Ovary (tissue), 3 donors: ENCODE results near the gene COPRS.

ENCODE experiments used
- EP300 ChIP-seq: sonication (generic); formaldehyde crosslinking; IDR thresholded peaks from one replicate; pipeline ENCODE4 v1.6.1; 2017; ENCODE audit warnings: antibody characterized with exemption
- POLR2A ChIP-seq: fragments of 450-650 bp; IDR thresholded peaks from one replicate; pipeline ENCODE4 v1.6.1; 2017; ENCODE audit warnings: antibody characterized with exemption, mild to moderate bottlenecking, moderate library complexity
- TF ChIP-seq, protein P1 (sequence below), 3 donors: fragments of 450-650 bp in 2 of 3; fragments of 200-600 bp in 1 of 3; IDR thresholded peaks; one replicate each; pipeline versions ENCODE4 v1.5.1 to v1.8.0; 2016 to 2022; ENCODE audit warnings: antibody characterized with exemption in 3 of 3, mild to moderate bottlenecking in 1 of 3
- donor health status: DM: no; HTN: no; CAD: no.

DNA sequence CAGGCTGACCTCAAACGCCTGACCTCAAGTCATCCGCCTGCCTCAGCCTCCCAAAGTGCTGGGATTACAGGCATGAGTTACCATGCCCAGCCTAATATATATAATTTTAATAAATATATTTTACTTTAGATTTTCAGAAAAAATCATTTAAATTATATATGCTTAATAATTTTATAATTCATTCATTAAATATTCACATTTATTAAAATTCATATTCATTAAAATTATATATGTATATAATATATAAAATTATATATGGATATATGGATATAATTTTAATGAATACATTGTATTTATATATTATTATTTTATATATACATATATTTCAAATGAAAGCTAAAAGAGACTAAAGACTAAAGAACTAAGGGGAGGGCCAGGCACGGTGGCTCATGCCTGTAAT lies 29.4 kb downstream of the COPRS start:
- no peak for TF ChIP-seq POLR2A
- TF ChIP-seq, protein P1, sequence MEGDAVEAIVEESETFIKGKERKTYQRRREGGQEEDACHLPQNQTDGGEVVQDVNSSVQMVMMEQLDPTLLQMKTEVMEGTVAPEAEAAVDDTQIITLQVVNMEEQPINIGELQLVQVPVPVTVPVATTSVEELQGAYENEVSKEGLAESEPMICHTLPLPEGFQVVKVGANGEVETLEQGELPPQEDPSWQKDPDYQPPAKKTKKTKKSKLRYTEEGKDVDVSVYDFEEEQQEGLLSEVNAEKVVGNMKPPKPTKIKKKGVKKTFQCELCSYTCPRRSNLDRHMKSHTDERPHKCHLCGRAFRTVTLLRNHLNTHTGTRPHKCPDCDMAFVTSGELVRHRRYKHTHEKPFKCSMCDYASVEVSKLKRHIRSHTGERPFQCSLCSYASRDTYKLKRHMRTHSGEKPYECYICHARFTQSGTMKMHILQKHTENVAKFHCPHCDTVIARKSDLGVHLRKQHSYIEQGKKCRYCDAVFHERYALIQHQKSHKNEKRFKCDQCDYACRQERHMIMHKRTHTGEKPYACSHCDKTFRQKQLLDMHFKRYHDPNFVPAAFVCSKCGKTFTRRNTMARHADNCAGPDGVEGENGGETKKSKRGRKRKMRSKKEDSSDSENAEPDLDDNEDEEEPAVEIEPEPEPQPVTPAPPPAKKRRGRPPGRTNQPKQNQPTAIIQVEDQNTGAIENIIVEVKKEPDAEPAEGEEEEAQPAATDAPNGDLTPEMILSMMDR (IDR thresholded peaks at IDR 0.05): no peak
- TF ChIP-seq EP300: no peak
